Measurements from ENCODE around the gene RAMP3.
A peak's percentile ranks its signal among the peaks of the same experiment; 100 is the strongest.
"Not testable (repeated sequence)": the region's sequence is repeated elsewhere in the genome, so short reads cannot be mapped to it uniquely, and the experiment has no call there.

The RAMP3 gene

GRCh38 chr7:45157653-45158401 lies at the start of gene RAMP3:
Gene RAMP3, plus strand, starts transcription at chr7:45157791. Its CDS starts 38 bp downstream, at chr7:45157829.
- peaks cover 39% of the 10 kb centered on the region for H3K27me3 Mint-ChIP-seq
- ATAC-seq (ENCODE audit: low read depth) (peak; percentile 43), DNase-seq (ENCODE audit: low spot score in 2 of 2) (no peak)
- H3K36me3 Mint-ChIP-seq = no peaks in the 10 kb centered on the region
- peak within 1 kb of the TSS; percentile 9 for H3K4me3 Mint-ChIP-seq
- H3K4me1 Mint-ChIP-seq = peaks cover 13% of the 10 kb centered on the region
- H3K27ac Mint-ChIP-seq = no peak within 1 kb of the TSS
- H3K9me3 Mint-ChIP-seq = no peaks in the 10 kb centered on the region

- H3K4me3 Mint-ChIP-seq = no peak overlapping the region
- no peak overlapping the region for H3K27ac Mint-ChIP-seq
- peaks cover 18% of the 10 kb centered on the region for H3K4me1 Mint-ChIP-seq
- peaks cover 4% of the 10 kb centered on the region for H3K36me3 Mint-ChIP-seq
- no peak for DNase-seq (ENCODE audit: low spot score in 2 of 2)
- H3K9me3 Mint-ChIP-seq = no peaks in the 10 kb centered on the region
- ATAC-seq (ENCODE audit: low read depth) = no peak
- H3K27me3 Mint-ChIP-seq = no peaks in the 10 kb centered on the region
Measured at GRCh38 chr7:45108863-45109262, 48.7 kb upstream of the RAMP3 start.

GRCh38 chr7:45111298-45112223 lies 46.0 kb upstream of the RAMP3 start, which contains the start of gene TBRG4:
Gene TBRG4, minus strand, starts transcription at chr7:45111697. Its CDS starts 2,460 bp downstream, at chr7:45109237.
- H3K27ac Mint-ChIP-seq = peak within 1 kb of the TSS; percentile 97
- DNase-seq (ENCODE audit: low spot score in 2 of 2) = peak; percentile 90 to 91
- peak; percentile 95 for ATAC-seq (ENCODE audit: low read depth)
- H3K4me1 Mint-ChIP-seq = peaks cover 18% of the 10 kb centered on the region
- peak within 1 kb of the TSS; percentile 95 for H3K4me3 Mint-ChIP-seq
- H3K9me3 Mint-ChIP-seq = no peaks in the 10 kb centered on the region
- peaks cover 2% of the 10 kb centered on the region for H3K27me3 Mint-ChIP-seq
- H3K36me3 Mint-ChIP-seq = peaks cover 4% of the 10 kb centered on the region

GRCh38 chr7:45112648-45113047 lies 44.9 kb upstream of the RAMP3 start:
- Mint-ChIP-seq H3K4me1 (peaks cover 17% of the 10 kb centered on the region), H3K9me3 (no peaks in the 10 kb centered on the region), H3K27ac (peak overlapping the region; percentile 97), H3K27me3 (peaks cover 7% of the 10 kb centered on the region), H3K4me3 (peak overlapping the region; percentile 34), H3K36me3 (peaks cover 4% of the 10 kb centered on the region)
- DNase-seq (ENCODE audit: low spot score in 2 of 2) = no peak
- no peak for ATAC-seq (ENCODE audit: low read depth)

- not testable (repeated sequence) for ATAC-seq (ENCODE audit: low read depth); H3K9me3 Mint-ChIP-seq
- H3K4me3 Mint-ChIP-seq = peak overlapping the region; percentile 27
Measured at GRCh38 chr7:45114257-45114656, 43.3 kb upstream of the RAMP3 start.

GRCh38 chr7:45114926-45115325 lies 42.7 kb upstream of the RAMP3 start:
- no peak for DNase-seq (ENCODE audit: low spot score in 2 of 2)
- peaks cover 9% of the 10 kb centered on the region for H3K4me1 Mint-ChIP-seq
- no peaks in the 10 kb centered on the region for H3K36me3 Mint-ChIP-seq
- H3K9me3 Mint-ChIP-seq = no peaks in the 10 kb centered on the region
- H3K27me3 Mint-ChIP-seq = peaks cover 9% of the 10 kb centered on the region
- ATAC-seq (ENCODE audit: low read depth) = no peak
- H3K27ac Mint-ChIP-seq = no peak overlapping the region
- no peak overlapping the region for H3K4me3 Mint-ChIP-seq

More at GRCh38 chr7:45114257-45114656, 43.3 kb upstream of the RAMP3 start:
- H3K36me3 Mint-ChIP-seq; H3K4me1 Mint-ChIP-seq; DNase-seq (ENCODE audit: low spot score in 2 of 2); H3K27ac Mint-ChIP-seq; H3K27me3 Mint-ChIP-seq: not testable (repeated sequence)

- H3K27me3 Mint-ChIP-seq = peaks cover 9% of the 10 kb centered on the region
- ATAC-seq (ENCODE audit: low read depth) = no peak
- peaks cover 6% of the 10 kb centered on the region for H3K4me1 Mint-ChIP-seq
- H3K9me3 Mint-ChIP-seq = no peaks in the 10 kb centered on the region
- DNase-seq (ENCODE audit: low spot score in 2 of 2) = no peak
- no peak overlapping the region for H3K27ac Mint-ChIP-seq
- H3K4me3 Mint-ChIP-seq = no peak overlapping the region
- no peaks in the 10 kb centered on the region for H3K36me3 Mint-ChIP-seq
Measured at GRCh38 chr7:45116048-45116447, 41.5 kb upstream of the RAMP3 start.

- Mint-ChIP-seq H3K4me1 (no peaks in the 10 kb centered on the region), H3K9me3 (no peaks in the 10 kb centered on the region), H3K4me3 (no peak overlapping the region), H3K36me3 (no peaks in the 10 kb centered on the region), H3K27ac (no peak overlapping the region), H3K27me3 (peaks cover 9% of the 10 kb centered on the region)
- DNase-seq (ENCODE audit: low spot score in 2 of 2) (no peak), ATAC-seq (ENCODE audit: low read depth) (no peak)
Measured at GRCh38 chr7:45117582-45117981, 40.0 kb upstream of the RAMP3 start.

GRCh38 chr7:45118292-45118691 lies 39.3 kb upstream of the RAMP3 start:
- Mint-ChIP-seq H3K9me3 (no peaks in the 10 kb centered on the region), H3K27ac (no peak overlapping the region)

GRCh38 chr7:45118889-45119331 lies 38.7 kb upstream of the RAMP3 start:
- Mint-ChIP-seq H3K27me3 (peaks cover 9% of the 10 kb centered on the region), H3K27ac (no peak overlapping the region), H3K9me3 (no peaks in the 10 kb centered on the region), H3K4me3 (no peak overlapping the region), H3K4me1 (peaks cover 4% of the 10 kb centered on the region), H3K36me3 (no peaks in the 10 kb centered on the region)
- ATAC-seq (ENCODE audit: low read depth) = no peak
- no peak for DNase-seq (ENCODE audit: low spot score in 2 of 2)

More at GRCh38 chr7:45118292-45118691, 39.3 kb upstream of the RAMP3 start:
- ATAC-seq (ENCODE audit: low read depth) (no peak), DNase-seq (ENCODE audit: low spot score in 2 of 2) (no peak)
- Mint-ChIP-seq H3K4me1 (peaks cover 3% of the 10 kb centered on the region), H3K4me3 (no peak overlapping the region), H3K27me3 (peaks cover 9% of the 10 kb centered on the region), H3K36me3 (no peaks in the 10 kb centered on the region)

- H3K27ac Mint-ChIP-seq = no peak overlapping the region
- peaks cover 4% of the 10 kb centered on the region for H3K4me1 Mint-ChIP-seq
- no peaks in the 10 kb centered on the region for H3K9me3 Mint-ChIP-seq
- no peaks in the 10 kb centered on the region for H3K36me3 Mint-ChIP-seq
- no peak for DNase-seq (ENCODE audit: low spot score in 2 of 2)
- no peak for ATAC-seq (ENCODE audit: low read depth)
- H3K27me3 Mint-ChIP-seq = peaks cover 7% of the 10 kb centered on the region
- H3K4me3 Mint-ChIP-seq = no peak overlapping the region
Measured at GRCh38 chr7:45119550-45119949, 38.0 kb upstream of the RAMP3 start.

GRCh38 chr7:45122975-45123860 lies 34.4 kb upstream of the RAMP3 start:
- ATAC-seq (ENCODE audit: low read depth) (no peak), DNase-seq (ENCODE audit: low spot score in 2 of 2) (no peak)
- no peaks in the 10 kb centered on the region for H3K9me3 Mint-ChIP-seq
- H3K4me1 Mint-ChIP-seq = peaks cover 4% of the 10 kb centered on the region
- peak overlapping the region; percentile 3 for H3K27ac Mint-ChIP-seq
- no peaks in the 10 kb centered on the region for H3K36me3 Mint-ChIP-seq
- H3K27me3 Mint-ChIP-seq = peaks cover 2% of the 10 kb centered on the region
- H3K4me3 Mint-ChIP-seq = peak overlapping the region; percentile 46

- Mint-ChIP-seq H3K27ac (no peak overlapping the region), H3K9me3 (no peaks in the 10 kb centered on the region), H3K4me1 (peaks cover 4% of the 10 kb centered on the region), H3K4me3 (no peak overlapping the region), H3K27me3 (peaks cover 2% of the 10 kb centered on the region), H3K36me3 (no peaks in the 10 kb centered on the region)
- ATAC-seq (ENCODE audit: low read depth) (no peak), DNase-seq (ENCODE audit: low spot score in 2 of 2) (no peak)
Measured at GRCh38 chr7:45123913-45124710, 33.5 kb upstream of the RAMP3 start.
